C4-2B (cell line): ENCODE results near the gene ZNF277.

Experiments
- H3K27ac ChIP-seq: fragments of 450-650 bp; 2 replicates; pipeline ENCODE4 v1.5.1; 2017
- ZFX ChIP-seq: fragments of 450-650 bp; IDR thresholded peaks from 2 replicates; pipeline ENCODE4 v1.6.1; 2017
- TF ChIP-seq, protein P1 (sequence below): fragments of 450-650 bp; conservative IDR thresholded peaks from 2 replicates; pipeline ENCODE4 v1.5.1; 2017; ENCODE audit warnings: mild to moderate bottlenecking

ZNF277 gene

DNA sequence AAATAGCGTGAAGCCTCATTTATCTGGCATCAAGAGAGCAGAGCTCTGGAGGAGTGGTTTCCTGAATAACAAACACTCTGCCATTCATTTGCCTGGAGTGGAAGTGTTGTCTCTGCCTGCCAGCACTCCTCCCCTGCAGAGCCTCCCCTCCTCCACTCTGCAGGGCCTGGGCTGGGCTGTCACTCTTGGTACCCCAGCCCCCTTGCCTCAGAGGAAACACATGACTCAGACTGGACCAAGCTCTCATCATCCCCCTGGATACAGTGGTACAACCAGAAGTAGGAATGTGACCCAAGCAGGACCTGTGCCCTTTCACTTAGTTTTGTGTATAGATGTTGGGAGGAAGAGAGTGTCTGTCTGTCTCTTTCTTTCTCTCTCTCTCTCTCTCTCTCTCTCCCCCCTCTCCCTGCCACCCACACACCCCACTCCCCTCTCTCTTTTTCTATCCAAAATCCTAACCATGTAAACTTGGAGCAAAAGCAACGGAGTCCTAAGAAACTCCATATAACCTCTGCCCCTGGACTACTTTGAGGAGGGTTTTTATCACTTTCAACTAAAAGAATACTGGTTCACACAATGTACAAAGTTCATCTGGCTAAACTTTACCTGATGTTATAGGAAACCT lies 44.2 kb upstream of the ZNF277 start:
- H3K27ac ChIP-seq = no peak overlapping the region
- no peak for TF ChIP-seq ZFX
- TF ChIP-seq, protein P1, sequence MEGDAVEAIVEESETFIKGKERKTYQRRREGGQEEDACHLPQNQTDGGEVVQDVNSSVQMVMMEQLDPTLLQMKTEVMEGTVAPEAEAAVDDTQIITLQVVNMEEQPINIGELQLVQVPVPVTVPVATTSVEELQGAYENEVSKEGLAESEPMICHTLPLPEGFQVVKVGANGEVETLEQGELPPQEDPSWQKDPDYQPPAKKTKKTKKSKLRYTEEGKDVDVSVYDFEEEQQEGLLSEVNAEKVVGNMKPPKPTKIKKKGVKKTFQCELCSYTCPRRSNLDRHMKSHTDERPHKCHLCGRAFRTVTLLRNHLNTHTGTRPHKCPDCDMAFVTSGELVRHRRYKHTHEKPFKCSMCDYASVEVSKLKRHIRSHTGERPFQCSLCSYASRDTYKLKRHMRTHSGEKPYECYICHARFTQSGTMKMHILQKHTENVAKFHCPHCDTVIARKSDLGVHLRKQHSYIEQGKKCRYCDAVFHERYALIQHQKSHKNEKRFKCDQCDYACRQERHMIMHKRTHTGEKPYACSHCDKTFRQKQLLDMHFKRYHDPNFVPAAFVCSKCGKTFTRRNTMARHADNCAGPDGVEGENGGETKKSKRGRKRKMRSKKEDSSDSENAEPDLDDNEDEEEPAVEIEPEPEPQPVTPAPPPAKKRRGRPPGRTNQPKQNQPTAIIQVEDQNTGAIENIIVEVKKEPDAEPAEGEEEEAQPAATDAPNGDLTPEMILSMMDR = no peak

DNA sequence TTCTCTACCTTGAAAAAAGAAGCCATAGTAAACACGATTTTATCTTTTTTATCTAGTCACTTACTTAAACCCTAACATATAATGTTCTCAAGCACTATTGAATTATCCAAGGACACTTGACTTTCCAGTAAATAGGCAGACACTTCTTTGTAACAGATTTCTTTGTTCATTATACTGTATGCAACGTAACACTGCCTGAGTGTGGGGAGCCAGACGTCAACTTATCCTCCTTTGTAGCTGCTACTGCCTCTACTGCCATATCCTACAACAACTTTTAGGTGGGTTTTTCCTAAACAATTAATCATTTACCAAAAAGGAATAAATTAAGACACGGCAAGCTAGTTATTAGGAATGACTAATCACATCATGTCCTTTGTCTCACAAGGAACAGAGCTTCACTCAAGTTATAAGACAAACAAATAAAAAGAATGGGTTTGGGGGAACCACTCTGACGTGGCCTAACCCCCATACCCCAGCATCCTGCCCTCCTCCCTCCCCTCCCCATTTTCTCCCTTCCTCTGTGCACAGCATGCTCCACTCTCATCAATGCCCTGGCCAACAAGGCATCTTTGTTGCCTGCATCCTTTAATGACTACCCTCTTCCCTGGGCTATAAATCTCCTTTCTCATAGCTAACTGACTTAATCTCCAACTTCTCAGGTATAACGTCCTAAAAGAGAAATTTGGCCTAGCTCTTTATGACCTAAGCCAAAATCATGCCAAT lies 43.5 kb upstream of the ZNF277 start:
- TF ChIP-seq ZFX = no peak
- TF ChIP-seq, protein P1 = no peak
- H3K27ac ChIP-seq = no peak overlapping the region

DNA sequence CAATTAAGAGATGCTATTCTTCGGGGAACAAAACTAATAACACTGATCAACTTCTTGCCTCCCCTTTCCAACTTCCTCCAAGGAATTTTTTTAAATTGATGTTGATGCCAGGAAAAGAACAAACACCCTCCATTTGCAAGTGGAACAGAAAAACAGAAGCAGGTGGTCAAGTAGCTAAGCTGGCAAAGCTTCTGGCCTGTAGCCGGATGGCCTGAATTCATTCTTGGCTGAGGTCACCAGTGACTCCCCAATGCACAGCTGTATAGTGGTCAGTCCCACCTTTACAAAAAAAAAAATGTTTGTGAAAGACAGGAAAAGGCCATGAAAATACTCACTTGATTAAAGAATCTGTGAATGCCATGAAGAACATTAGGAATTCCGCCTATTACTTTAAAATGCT lies 39.3 kb upstream of the ZNF277 start:
- no peak overlapping the region for H3K27ac ChIP-seq
- TF ChIP-seq, protein P1 = no peak
- no peak for TF ChIP-seq ZFX

DNA sequence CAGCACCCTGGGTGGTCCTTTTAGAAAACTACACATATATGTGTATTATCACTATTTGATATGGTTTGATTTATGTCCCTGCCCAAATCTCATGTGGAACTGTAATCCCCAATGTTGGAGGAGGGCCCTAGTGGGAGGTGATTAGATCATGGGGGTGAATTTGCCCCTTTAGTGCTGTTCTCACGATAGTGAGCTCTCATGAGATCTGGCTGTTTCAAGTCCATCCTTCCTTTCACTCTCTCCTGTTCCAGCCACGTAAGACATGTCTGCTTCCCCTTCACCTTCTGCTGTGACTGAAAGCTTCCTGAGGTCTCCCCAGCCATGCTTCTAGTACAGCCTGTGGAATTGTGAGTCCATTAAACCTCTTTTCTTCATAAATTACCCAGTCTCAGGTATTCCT lies 37.6 kb upstream of the ZNF277 start:
- no peak overlapping the region for H3K27ac ChIP-seq
- TF ChIP-seq, protein P1 = no peak
- no peak for TF ChIP-seq ZFX

DNA sequence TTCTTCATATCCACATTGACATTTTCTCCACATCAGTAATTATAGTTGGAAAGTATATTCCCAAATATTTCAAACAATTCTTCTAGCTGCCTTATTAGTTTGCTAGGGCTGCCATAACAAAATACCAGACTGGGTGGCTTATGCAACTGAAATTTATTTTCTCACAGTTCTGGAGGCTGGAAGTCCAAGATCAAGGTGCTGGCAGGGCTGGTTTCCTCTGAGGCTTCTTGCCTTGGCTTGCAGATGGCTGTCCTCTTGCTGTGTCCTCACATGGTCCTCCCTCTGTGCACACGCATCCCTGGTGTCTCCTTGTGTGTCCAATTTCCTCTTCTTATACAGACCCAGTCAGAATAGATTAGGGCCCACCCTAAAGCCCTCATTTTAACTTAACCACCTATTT lies 34.8 kb upstream of the ZNF277 start:
- no peak for TF ChIP-seq ZFX
- TF ChIP-seq, protein P1 = no peak
- H3K27ac ChIP-seq = no peak overlapping the region

DNA sequence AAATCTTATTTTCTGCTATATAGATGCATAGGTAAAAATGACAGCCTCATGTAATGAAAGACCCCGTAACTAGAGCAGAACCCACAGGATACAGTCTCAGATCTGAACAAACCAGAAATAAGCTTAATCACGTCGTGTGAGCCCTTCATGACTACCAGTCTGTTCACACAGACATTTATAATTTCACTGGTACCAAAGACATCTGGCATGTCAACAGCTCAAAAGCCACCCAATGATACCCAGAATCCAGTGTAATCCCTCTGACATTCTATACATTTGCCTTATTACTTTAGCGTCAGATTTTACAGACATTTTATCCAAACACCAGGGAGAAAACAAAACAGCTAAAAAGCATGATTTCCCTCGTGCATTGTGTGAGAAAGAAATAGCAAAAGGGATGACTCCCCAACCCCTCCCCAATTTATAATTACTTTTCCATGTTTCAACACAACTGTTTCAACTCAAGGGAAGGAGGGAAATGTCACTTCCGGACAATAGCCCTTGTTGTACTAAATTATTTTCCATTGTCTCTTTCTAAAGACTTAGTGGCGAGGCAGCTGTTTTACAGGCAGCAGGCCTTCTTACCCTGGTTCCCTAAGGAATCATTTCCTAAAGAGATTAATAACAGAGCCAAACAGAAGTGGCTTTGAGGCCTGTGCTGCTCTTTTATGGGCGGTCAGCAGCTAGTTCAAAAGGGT lies 33.5 kb upstream of the ZNF277 start:
- H3K27ac ChIP-seq = no peak overlapping the region
- TF ChIP-seq ZFX = no peak
- TF ChIP-seq, protein P1 = no peak

DNA sequence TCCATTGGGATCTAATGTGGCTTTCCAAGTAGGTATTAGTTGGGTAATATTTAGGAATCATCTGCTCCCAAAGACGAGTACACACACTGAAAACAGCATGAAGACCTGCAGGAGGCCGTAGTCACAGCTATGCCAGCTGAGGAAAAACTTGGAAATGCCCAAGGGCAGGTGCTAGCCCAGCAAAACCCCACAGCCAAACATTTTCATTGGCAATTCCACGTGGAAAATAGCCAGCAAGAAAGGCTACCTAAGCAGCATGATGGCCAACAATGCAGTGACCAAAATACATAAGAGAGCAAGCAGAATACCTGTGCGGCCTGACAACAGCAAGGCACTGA lies 33.0 kb upstream of the ZNF277 start:
- TF ChIP-seq ZFX = no peak
- TF ChIP-seq, protein P1 = no peak
- no peak overlapping the region for H3K27ac ChIP-seq
